ENCODE data around the gene AP3B1. TPM values are rescaled to one million over a fixed set of nuclear protein-coding genes. Genes with fewer than 3 reads are reported as not detected.

AP3B1 gene
- total RNA-seq, 5 donors from 2014 or later (not counting 1 experiment from before 2014, with no cell fraction given) = 26.2 to 40.8 (median 31.4) TPM

DNA sequence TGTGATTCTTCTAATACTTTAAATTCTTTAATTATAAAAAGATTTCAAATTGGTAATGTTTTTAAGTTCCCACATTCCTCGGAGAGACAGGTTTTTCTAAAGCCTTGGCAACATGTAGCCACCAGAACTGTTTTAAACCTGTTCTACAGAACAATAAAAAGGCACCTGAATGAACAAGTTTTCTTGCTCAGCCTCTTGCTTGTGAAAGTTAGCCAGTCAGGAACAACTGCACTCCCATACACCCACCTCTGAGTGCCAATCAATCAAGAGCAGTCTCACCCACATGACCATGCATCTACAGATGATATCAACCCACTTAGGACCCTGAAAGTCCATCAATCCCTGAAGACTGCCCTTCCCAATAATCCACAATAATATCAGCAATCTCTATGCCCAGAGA, 62.3 kb downstream of the AP3B1 start:
- Histone ChIP-seq H3K4me1 (ENCODE audit: control insufficient read depth in 1 of 2, extremely low read depth in 1 of 2, insufficient read depth in 2 of 2, low read length in 2 of 2) (no peaks in the 10 kb centered on the region), H3K4me3 (ENCODE audit: control insufficient read depth in 1 of 2, extremely low read depth in 1 of 2, low read length in 1 of 2) (no peak overlapping the region), H3K27me3 (replicated peaks in 1 of 2; ENCODE audit: control insufficient read depth in 2 of 2, extremely low read depth in 1 of 2, insufficient read depth in 2 of 2, low read length in 1 of 2) (no peaks in the 10 kb centered on the region), H3K27ac (ENCODE audit: low read length) (no peak overlapping the region), H3K9me3 (no peaks in the 10 kb centered on the region), H3K36me3 (ENCODE audit: control insufficient read depth in 2 of 2, extremely low read depth in 1 of 2, insufficient read depth in 1 of 2, low read length in 1 of 2) (no peaks in the 10 kb centered on the region)
- no peak for ATAC-seq (replicated peaks in 1 of 4)
- POLR2A ChIA-PET = no interaction called here
- H3K27me3 Mint-ChIP-seq = no peaks in the 10 kb centered on the region
- WGBS (ENCODE audit: insufficient coverage) = no CpG with 5 or more reads among the region's 1 CpG
- peaks cover 0 to 23% (median 23%) of the 10 kb centered on the region in 3 donors for H3K4me1 Mint-ChIP-seq
- no peaks in the 10 kb centered on the region for H3K9me3 Mint-ChIP-seq
- H3K36me3 Mint-ChIP-seq = peaks cover 18% of the 10 kb centered on the region
- no peak for DNase-seq
- CTCF ChIA-PET = no interaction called here
- no peak overlapping the region for H3K4me3 Mint-ChIP-seq
- H3K27ac Mint-ChIP-seq = no peak overlapping the region

DNA sequence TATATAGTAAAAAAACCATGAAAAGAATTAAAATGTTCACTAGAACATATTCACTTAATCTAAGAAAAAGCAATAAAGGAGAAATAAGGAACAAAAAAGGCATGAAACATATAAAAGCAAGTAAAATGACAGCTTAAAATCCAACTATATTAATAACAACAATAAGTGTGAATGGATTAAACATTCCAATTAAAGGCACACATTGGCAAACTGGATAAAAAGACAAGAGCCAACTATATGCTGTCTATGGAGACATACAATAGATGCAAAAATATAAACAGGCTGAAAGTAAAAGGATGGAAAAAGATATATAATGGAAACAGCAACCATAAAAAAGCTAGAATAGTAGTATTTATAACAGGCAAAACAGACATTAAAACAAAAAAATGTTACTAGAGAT, 70.1 kb downstream of the AP3B1 start:
- H3K36me3 ChIP-seq (ENCODE audit: control insufficient read depth in 2 of 2, extremely low read depth in 1 of 2, insufficient read depth in 1 of 2, low read length in 1 of 2) = peaks cover 6 to 8% of the 10 kb centered on the region in 2 donors
- H3K4me3 ChIP-seq (ENCODE audit: control insufficient read depth in 1 of 2, extremely low read depth in 1 of 2, low read length in 1 of 2) = no peak overlapping the region
- no peak for ATAC-seq (replicated peaks in 1 of 4)
- Mint-ChIP-seq H3K9me3 (no peaks in the 10 kb centered on the region), H3K27ac (no peak overlapping the region), H3K4me3 (no peak overlapping the region), H3K27me3 (no peaks in the 10 kb centered on the region), H3K36me3 (peaks cover 54% of the 10 kb centered on the region), H3K4me1 (peaks cover 0 to 11% (median 2%) of the 10 kb centered on the region in 3 donors)
- H3K4me1 ChIP-seq (ENCODE audit: control insufficient read depth in 1 of 2, extremely low read depth in 1 of 2, insufficient read depth in 2 of 2, low read length in 2 of 2) = no peaks in the 10 kb centered on the region
- POLR2A ChIA-PET = no interaction called here
- no peak overlapping the region for H3K27ac ChIP-seq (ENCODE audit: low read length)
- DNase-seq = no peak
- no peaks in the 10 kb centered on the region for H3K9me3 ChIP-seq
- CTCF ChIA-PET = no interaction called here
- H3K27me3 ChIP-seq (replicated peaks in 1 of 2; ENCODE audit: control insufficient read depth in 2 of 2, extremely low read depth in 1 of 2, insufficient read depth in 2 of 2, low read length in 1 of 2) = no peaks in the 10 kb centered on the region

DNA sequence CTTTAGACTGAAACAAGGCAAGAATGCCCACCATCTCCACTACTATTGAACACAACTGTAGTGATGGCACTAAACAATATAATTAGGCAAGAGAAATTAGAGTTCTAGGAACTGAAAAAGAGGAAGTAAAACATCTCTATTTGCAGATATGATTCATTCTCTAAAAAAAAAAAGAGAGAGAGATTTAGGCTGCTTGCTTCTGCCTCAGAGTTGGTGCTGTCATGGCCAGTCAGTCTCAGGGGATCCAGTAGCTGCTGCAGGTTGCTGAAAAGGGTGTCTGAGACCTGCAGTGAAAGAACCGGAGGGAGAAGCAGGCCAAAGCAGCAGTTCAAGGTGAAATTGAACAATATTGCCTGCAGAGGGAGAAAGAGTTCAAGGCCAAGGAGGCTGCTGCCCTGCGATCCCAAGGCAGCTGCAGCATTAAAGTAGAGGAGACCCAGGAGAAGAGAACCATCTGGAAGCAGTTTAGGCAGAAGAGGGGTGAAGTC, 72.5 kb downstream of the AP3B1 start:
- WGBS (ENCODE audit: insufficient coverage) = 96% methylated on average over 2 of the region's 2 CpGs
- Mint-ChIP-seq H3K36me3 (peaks cover 58% of the 10 kb centered on the region), H3K27me3 (no peaks in the 10 kb centered on the region), H3K27ac (no peak overlapping the region), H3K4me3 (no peak overlapping the region), H3K4me1 (peaks cover 0 to 9% (median 2%) of the 10 kb centered on the region in 3 donors), H3K9me3 (no peaks in the 10 kb centered on the region)
- no peaks in the 10 kb centered on the region for H3K27me3 ChIP-seq (replicated peaks in 1 of 2; ENCODE audit: control insufficient read depth in 2 of 2, extremely low read depth in 1 of 2, insufficient read depth in 2 of 2, low read length in 1 of 2)
- no peak overlapping the region for H3K27ac ChIP-seq (ENCODE audit: low read length)
- POLR2A ChIA-PET = no interaction called here
- CTCF ChIA-PET = interaction anchor here in 1 of 2 donors (0.6 kb wide), 1 partner anchor 8 kb away, joined by 3 read pairs; no protein-coding TSS in a partner anchor
- ATAC-seq (replicated peaks in 1 of 4) (no peak), DNase-seq (peak in 2 of 35 experiments; percentile 1 to 4)
- H3K4me3 ChIP-seq (ENCODE audit: control insufficient read depth in 1 of 2, extremely low read depth in 1 of 2, low read length in 1 of 2) = no peak overlapping the region
- no peaks in the 10 kb centered on the region for H3K4me1 ChIP-seq (ENCODE audit: control insufficient read depth in 1 of 2, extremely low read depth in 1 of 2, insufficient read depth in 2 of 2, low read length in 2 of 2)
- H3K9me3 ChIP-seq = no peaks in the 10 kb centered on the region
- peaks cover 6 to 8% of the 10 kb centered on the region in 2 donors for H3K36me3 ChIP-seq (ENCODE audit: control insufficient read depth in 2 of 2, extremely low read depth in 1 of 2, insufficient read depth in 1 of 2, low read length in 1 of 2)

DNA sequence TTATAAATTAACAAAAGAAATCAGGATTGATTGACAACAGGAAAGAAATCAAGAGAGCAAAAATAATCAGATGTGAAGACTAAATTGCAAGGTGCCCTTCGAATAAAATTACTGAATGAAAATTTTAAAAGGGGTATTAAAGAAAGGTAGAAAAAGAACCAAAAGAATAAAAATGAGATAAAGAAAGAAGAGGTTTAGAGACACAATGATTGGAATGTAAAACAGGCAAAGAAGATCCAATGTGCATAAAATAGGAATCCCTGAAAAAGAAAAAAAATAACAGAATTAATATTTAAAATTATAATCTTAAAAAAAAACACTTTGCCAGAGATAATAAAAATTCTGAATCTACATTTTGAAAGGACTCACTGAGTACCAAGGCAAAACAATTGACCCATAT, 73.0 kb downstream of the AP3B1 start:
- ATAC-seq (replicated peaks in 1 of 4) (no peak), DNase-seq (no peak)
- no peaks in the 10 kb centered on the region for H3K27me3 Mint-ChIP-seq
- peaks cover 6 to 8% of the 10 kb centered on the region in 2 donors for H3K36me3 ChIP-seq (ENCODE audit: control insufficient read depth in 2 of 2, extremely low read depth in 1 of 2, insufficient read depth in 1 of 2, low read length in 1 of 2)
- no peaks in the 10 kb centered on the region for H3K4me1 ChIP-seq (ENCODE audit: control insufficient read depth in 1 of 2, extremely low read depth in 1 of 2, insufficient read depth in 2 of 2, low read length in 2 of 2)
- H3K4me1 Mint-ChIP-seq = peaks cover 0 to 7% (median 2%) of the 10 kb centered on the region in 3 donors
- H3K9me3 ChIP-seq = no peaks in the 10 kb centered on the region
- POLR2A ChIA-PET = no interaction called here
- no peak overlapping the region for H3K27ac ChIP-seq (ENCODE audit: low read length)
- CTCF ChIA-PET = no interaction called here
- H3K4me3 Mint-ChIP-seq = no peak overlapping the region
- H3K4me3 ChIP-seq (ENCODE audit: control insufficient read depth in 1 of 2, extremely low read depth in 1 of 2, low read length in 1 of 2) = no peak overlapping the region
- H3K27ac Mint-ChIP-seq = no peak overlapping the region
- H3K9me3 Mint-ChIP-seq = no peaks in the 10 kb centered on the region
- H3K36me3 Mint-ChIP-seq = peaks cover 55% of the 10 kb centered on the region
- H3K27me3 ChIP-seq (replicated peaks in 1 of 2; ENCODE audit: control insufficient read depth in 2 of 2, extremely low read depth in 1 of 2, insufficient read depth in 2 of 2, low read length in 1 of 2) = no peaks in the 10 kb centered on the region
- WGBS (ENCODE audit: insufficient coverage) = no CpG with 5 or more reads among the region's 1 CpG

DNA sequence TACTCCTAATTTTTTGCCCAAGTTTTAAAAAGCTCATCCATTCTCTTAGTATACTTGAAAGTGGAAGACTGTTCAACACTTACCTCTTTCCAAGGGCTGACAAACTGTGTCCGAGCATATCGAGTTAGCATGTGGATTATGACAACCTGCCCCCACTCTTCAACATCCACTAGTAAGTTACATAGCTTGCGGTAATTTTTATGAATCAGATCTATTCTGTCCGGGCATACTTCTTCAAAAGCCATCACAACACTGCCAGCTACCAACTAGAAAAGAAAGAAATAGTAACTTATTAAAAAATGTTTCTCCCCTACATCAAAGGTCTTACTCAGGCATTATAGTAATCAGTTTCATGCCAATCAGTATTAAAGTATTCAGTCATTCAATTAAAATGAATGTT, 78.5 kb downstream of the AP3B1 start:
- Mint-ChIP-seq H3K27ac (no peak overlapping the region), H3K27me3 (no peaks in the 10 kb centered on the region), H3K36me3 (peaks cover 35% of the 10 kb centered on the region), H3K4me1 (no peaks in the 10 kb centered on the region), H3K4me3 (no peak overlapping the region), H3K9me3 (no peaks in the 10 kb centered on the region)
- Histone ChIP-seq H3K9me3 (no peaks in the 10 kb centered on the region), H3K4me3 (ENCODE audit: control insufficient read depth in 1 of 2, extremely low read depth in 1 of 2, low read length in 1 of 2) (no peak overlapping the region), H3K36me3 (ENCODE audit: control insufficient read depth in 2 of 2, extremely low read depth in 1 of 2, insufficient read depth in 1 of 2, low read length in 1 of 2) (peaks cover 5 to 6% of the 10 kb centered on the region in 2 donors), H3K27me3 (replicated peaks in 1 of 2; ENCODE audit: control insufficient read depth in 2 of 2, extremely low read depth in 1 of 2, insufficient read depth in 2 of 2, low read length in 1 of 2) (no peaks in the 10 kb centered on the region), H3K4me1 (ENCODE audit: control insufficient read depth in 1 of 2, extremely low read depth in 1 of 2, insufficient read depth in 2 of 2, low read length in 2 of 2) (no peaks in the 10 kb centered on the region), H3K27ac (ENCODE audit: low read length) (no peak overlapping the region)
- CTCF ChIA-PET = no interaction called here
- POLR2A ChIA-PET = interaction anchor here (0.5 to 1.0 kb wide), 2 partner anchors 273 to 1756 kb away, joined by 3 read pairs; no protein-coding TSS in a partner anchor
- WGBS (ENCODE audit: insufficient coverage) = no CpG with 5 or more reads among the region's 4 CpGs
- no peak for ATAC-seq (replicated peaks in 1 of 4)
- DNase-seq = no peak

DNA sequence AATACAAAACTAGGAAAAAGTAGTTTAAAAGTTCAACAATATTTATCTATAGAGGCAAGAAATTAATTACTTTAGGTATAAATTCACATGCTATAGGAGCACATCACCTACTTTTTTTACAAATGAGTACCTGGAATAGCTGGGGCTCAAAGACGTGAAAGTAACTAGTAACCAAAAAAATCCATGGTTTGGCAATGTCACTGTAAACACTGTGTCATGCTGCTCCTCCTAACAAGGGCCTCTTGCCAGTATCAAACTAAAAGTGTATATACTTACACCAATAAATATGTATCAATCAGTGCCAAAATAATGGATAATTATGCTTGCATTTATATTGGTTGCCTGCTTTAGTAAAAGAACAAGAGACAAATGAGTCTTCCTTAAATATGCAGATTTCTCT, 78.9 kb downstream of the AP3B1 start:
- H3K9me3 Mint-ChIP-seq = no peaks in the 10 kb centered on the region
- ChIA-PET POLR2A (interaction anchor here (0.5 to 1.0 kb wide), 2 partner anchors 273 to 1757 kb away, joined by 3 read pairs; no protein-coding TSS in a partner anchor), CTCF (interaction anchor here in 1 of 2 donors (1.0 kb wide), 1 partner anchor 24 kb away, joined by 3 read pairs; no protein-coding TSS in a partner anchor)
- peaks cover 5 to 6% of the 10 kb centered on the region in 2 donors for H3K36me3 ChIP-seq (ENCODE audit: control insufficient read depth in 2 of 2, extremely low read depth in 1 of 2, insufficient read depth in 1 of 2, low read length in 1 of 2)
- no peaks in the 10 kb centered on the region for H3K9me3 ChIP-seq
- DNase-seq = no peak
- H3K4me3 ChIP-seq (ENCODE audit: control insufficient read depth in 1 of 2, extremely low read depth in 1 of 2, low read length in 1 of 2) = no peak overlapping the region
- no peak overlapping the region for H3K27ac Mint-ChIP-seq
- no peak for ATAC-seq (replicated peaks in 1 of 4)
- no peaks in the 10 kb centered on the region for H3K4me1 Mint-ChIP-seq
- H3K27me3 Mint-ChIP-seq = no peaks in the 10 kb centered on the region
- no peaks in the 10 kb centered on the region for H3K4me1 ChIP-seq (ENCODE audit: control insufficient read depth in 1 of 2, extremely low read depth in 1 of 2, insufficient read depth in 2 of 2, low read length in 2 of 2)
- WGBS (ENCODE audit: insufficient coverage) = no CpG with 5 or more reads among the region's 1 CpG
- H3K27ac ChIP-seq (ENCODE audit: low read length) = no peak overlapping the region
- no peak overlapping the region for H3K4me3 Mint-ChIP-seq
- H3K36me3 Mint-ChIP-seq = peaks cover 33% of the 10 kb centered on the region
- H3K27me3 ChIP-seq (replicated peaks in 1 of 2; ENCODE audit: control insufficient read depth in 2 of 2, extremely low read depth in 1 of 2, insufficient read depth in 2 of 2, low read length in 1 of 2) = no peaks in the 10 kb centered on the region

DNA sequence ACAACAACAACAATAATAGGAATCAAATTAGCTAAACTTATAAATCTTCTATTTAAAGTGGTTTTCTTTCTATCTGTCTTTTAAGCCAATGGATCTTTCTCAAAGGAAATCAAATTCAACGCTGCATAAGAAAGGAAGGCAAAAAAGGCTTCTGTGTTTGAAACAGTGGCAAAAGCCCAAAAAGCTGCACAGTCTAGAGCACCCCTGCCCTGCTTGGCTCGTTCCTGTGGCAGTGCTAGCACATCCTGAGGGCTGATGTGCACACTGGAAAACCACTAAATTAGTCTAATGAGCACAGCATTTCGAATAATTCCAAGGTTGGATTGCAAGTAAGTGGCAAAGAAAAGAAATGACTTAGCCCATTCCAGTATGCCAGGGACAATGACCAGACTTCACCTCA, 80.7 kb downstream of the AP3B1 start:
- Histone ChIP-seq H3K9me3 (no peaks in the 10 kb centered on the region), H3K27ac (ENCODE audit: low read length) (no peak overlapping the region), H3K4me1 (ENCODE audit: control insufficient read depth in 1 of 2, extremely low read depth in 1 of 2, insufficient read depth in 2 of 2, low read length in 2 of 2) (no peaks in the 10 kb centered on the region), H3K27me3 (replicated peaks in 1 of 2; ENCODE audit: control insufficient read depth in 2 of 2, extremely low read depth in 1 of 2, insufficient read depth in 2 of 2, low read length in 1 of 2) (no peaks in the 10 kb centered on the region), H3K4me3 (ENCODE audit: control insufficient read depth in 1 of 2, extremely low read depth in 1 of 2, low read length in 1 of 2) (no peak overlapping the region), H3K36me3 (ENCODE audit: control insufficient read depth in 2 of 2, extremely low read depth in 1 of 2, insufficient read depth in 1 of 2, low read length in 1 of 2) (peaks cover 5 to 9% of the 10 kb centered on the region in 2 donors)
- no peak overlapping the region for H3K4me3 Mint-ChIP-seq
- H3K9me3 Mint-ChIP-seq = no peaks in the 10 kb centered on the region
- H3K36me3 Mint-ChIP-seq = peaks cover 33% of the 10 kb centered on the region
- DNase-seq (no peak), ATAC-seq (replicated peaks in 1 of 4) (no peak)
- H3K4me1 Mint-ChIP-seq = no peaks in the 10 kb centered on the region
- no peak overlapping the region for H3K27ac Mint-ChIP-seq
- ChIA-PET CTCF (interaction anchor here in 1 of 2 donors (0.6 kb wide), 1 partner anchor 9 kb away, joined by 3 read pairs; no protein-coding TSS in a partner anchor), POLR2A (no interaction called here)
- WGBS (ENCODE audit: insufficient coverage) = 89% methylated on average over 3 of the region's 3 CpGs
- H3K27me3 Mint-ChIP-seq = no peaks in the 10 kb centered on the region
